AG08396 (cell line): ENCODE data around the gene SIGLEC12.
"Not testable (repeated sequence)": the region's sequence is repeated elsewhere in the genome, so short reads cannot be mapped to it uniquely, and the experiment has no call there.

Experiments
- DNase-seq: peaks from one replicate; pipeline ENCODE4 v3.0.0; 2012; ENCODE audit warnings: low spot score, mixed read lengths

The SIGLEC12 gene

GRCh38 chr19:51458051-51458645 lies 43.5 kb downstream of the SIGLEC12 start, which contains the start of gene SIGLEC8:
Gene SIGLEC8 (minus strand): TSS chr19:51458454. CDS start chr19:51458387, 67 bp downstream.
- no peak for DNase-seq

GRCh38 chr19:51457351-51458013 lies 44.1 kb downstream of the SIGLEC12 start:
- no peak for DNase-seq

- DNase-seq: no peak
Measured at GRCh38 chr19:51456541-51457290, 44.9 kb downstream of the SIGLEC12 start.

DNA sequence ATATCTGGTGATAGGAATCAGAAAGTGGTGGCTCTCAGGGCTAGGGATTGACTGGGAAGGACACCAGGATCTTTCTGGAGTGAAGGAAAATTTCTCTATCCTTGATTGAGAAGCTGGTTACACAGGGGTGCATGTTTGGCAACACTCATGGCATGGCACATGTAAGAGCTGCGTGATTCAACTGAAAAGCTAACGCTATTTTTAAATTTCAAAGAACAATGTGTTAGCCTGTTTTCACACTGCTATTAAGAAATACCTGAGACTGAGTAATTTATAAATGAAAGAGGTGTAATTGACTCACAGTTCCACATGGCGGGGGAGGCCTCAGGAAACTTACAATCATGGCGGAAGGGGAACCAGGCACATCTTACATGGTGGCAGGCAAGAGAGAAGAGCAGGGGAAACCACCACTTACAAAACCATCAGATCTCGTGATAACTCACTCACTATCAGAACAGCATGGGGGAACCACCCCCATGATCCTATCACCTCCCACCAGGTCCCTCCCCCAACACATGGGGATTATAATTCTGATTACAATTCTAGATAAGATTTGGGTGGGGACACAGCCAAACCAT lies 50.8 kb downstream of the SIGLEC12 start:
- DNase-seq: no peak

DNA sequence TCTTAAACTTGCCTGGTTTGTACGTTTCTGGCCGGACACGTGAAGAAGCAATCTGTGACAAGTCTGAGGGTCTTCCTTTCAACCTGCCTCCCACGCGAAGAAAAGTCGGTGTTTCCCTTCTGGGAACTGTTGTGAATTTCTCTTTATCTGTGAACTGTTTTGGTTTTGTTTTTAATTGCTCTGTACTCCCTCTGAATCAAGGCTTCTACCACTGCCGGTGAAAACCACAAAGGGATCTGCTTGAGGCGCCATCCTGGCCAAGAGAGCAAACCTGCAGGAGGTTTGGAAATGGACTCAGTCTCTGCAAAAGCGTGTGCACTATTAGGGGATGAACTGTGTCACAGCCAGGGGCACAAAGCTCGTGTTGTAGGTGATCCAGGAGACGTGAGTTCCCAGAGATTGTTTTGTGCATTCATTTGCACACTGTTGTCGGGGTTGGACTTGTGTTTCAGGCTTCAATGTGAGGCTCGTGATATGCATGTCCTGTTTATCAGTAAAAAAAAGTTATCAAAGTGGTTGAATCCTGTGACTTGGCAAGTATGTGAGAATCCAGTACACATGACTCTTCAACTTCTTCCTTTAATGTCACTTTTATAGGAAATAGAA lies 53.1 kb downstream of the SIGLEC12 start:
- DNase-seq: no peak

DNA sequence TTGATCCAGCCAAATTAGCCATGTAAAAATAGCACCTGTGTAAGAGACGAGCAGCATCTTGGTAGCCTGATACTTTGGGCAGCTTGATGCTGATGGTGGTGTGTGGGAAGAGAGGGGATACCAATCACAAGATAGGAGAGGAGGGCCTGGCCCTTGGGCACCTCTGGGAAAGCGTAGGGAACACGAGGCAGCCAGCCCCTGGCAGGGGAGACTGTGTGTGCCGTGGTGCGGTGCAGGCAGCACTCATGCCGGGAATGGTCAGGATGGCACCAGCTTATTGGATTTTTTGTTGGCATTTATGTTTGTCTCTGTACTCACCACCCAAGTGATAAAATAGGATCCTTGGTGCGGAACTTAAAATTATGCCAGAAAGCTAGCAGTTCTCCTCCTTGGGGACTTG lies 53.6 kb downstream of the SIGLEC12 start:
- DNase-seq: no peak

DNA sequence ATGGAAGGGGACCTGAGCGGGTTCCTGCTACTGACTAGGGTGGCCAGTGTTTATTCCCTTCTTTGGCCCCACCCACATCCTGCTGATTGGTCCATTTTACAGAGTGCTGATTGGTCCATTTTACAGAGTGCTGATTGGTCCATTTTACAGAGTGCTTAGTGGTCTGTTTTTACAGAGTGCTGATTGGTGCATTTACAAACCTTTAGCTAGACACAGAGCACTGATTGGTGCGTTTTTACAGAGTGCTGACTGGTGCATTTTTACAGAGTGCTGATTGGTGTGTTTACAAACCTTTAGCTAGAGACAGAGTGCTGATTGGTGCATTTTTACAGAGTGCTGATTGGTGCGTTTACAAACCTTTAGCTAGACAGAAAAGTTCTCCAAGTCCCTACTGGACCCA lies 54.1 kb downstream of the SIGLEC12 start:
- not testable (repeated sequence) for DNase-seq

DNA sequence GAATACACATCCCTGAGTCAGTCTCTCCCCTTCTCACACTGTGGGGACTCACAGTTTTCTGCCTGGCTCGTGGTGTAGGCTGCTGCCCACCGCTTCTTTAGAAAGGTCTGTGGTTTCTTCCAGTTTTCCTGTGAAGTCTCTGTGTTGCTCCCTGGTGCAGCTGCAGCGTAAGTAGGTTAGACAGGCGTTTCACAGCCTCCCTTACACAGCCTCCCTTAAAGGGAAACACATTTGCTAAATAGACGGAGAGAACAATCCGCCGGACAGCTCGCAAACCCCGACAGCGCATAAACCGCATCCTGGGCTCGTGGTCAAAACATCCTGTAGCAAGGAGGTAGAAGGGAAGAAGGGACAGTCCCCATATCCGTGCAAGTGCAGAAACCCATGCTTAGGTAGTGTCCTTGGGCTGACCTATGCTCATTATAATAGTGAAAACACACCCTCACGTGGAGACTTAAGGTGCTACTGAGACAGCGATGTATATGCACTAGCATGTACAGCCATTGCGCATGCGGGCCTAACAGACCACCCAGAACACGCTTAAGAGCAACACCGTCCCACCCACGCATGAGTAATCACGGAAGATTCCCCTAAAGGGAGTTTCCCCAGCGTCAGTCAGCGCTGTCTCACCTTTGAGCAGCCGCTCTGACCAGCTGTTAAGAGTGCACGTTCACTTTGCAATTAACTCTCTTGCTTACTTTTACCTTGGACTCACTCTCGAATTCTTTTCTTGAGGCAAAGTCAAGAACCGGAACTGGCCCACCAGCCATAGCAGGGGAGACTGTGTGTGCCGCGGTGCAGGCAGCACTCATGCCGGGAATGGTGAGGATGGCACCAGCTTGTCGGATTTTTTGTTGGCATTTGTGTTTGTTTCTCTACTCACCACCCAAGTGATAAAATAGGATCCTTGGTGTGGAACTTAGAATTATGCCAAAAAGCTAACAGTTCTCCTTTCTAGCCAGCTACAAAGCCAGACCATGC lies 59.9 kb downstream of the SIGLEC12 start:
- DNase-seq: no peak
